ENCODE measurements around the gene SCARF2.
"Not testable (repeated sequence)": the region's sequence is repeated elsewhere in the genome, so short reads cannot be mapped to it uniquely, and the experiment has no call there.

SCARF2 gene

GRCh38 chr22:20437613-20438426 lies at the start of gene SCARF2:
TSS of gene SCARF2 (minus strand) at chr22:20437825. CDS start at chr22:20437754, 71 bp downstream.
- DNase-seq: no peak

- no peak for DNase-seq
Measured at GRCh38 chr22:20486229-20486628, 48.6 kb upstream of the SCARF2 start.

- DNase-seq: no peak
Measured at GRCh38 chr22:20484948-20485683, 47.5 kb upstream of the SCARF2 start.

DNA sequence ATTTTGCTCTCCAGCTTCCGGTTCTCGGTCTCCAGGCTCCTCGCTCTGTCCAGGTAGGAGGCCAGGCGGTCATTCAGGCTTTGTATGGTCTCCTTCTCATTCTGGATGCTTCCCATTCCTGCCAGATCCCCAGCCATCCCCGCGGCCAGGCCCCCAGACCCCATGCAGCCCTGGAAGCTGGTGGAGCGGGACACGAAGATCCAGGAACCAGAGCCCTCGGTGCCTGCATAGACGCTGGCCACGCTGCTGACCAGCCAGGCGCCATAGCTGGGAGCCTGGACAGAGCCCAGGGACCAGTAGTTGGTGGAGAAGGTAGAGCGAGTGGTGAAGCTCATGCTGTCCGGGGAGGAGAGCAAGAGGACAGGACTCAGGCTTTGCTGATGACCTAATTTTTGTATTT lies 46.1 kb upstream of the SCARF2 start:
- DNase-seq: no peak

- not testable (repeated sequence) for DNase-seq
Measured at GRCh38 chr22:20483143-20483506, 45.5 kb upstream of the SCARF2 start.

DNA sequence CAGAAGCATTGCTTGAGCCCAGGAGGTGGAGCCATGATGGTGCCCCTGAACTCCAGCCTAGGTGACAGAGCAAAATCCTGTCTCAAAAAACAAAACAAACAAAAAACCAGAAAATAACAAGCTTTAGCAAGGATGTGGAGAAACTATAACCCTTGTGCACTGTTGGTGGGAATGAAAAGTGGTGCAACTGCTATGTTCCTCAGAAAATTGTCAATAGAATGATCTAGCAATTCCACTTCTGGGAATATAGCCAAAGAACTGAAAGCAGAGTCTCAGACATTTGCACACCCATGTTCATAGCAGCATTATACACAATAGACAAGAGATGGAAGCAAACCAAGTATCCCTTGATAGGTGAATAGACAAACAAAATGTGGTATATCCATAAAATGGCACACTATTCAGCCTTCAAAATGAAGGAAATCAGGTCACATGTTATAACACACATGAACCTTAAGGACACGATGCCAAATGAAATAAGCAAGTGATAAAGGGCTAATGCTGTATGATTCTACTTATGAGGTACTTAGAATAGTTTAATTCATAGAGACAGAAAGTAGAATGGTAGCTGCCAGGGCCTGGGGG lies 42.1 kb upstream of the SCARF2 start:
- no peak for DNase-seq

GRCh38 chr22:20478059-20478458 lies 40.4 kb upstream of the SCARF2 start:
- DNase-seq: not testable (repeated sequence)

- DNase-seq: not testable (repeated sequence)
Measured at GRCh38 chr22:20475569-20475968, 37.9 kb upstream of the SCARF2 start.

GRCh38 chr22:20475115-20475436 lies 37.5 kb upstream of the SCARF2 start:
- no peak for DNase-seq

GRCh38 chr22:20472629-20473442 lies 35.2 kb upstream of the SCARF2 start:
- no peak for DNase-seq

GRCh38 chr22:20471126-20471833 lies 33.7 kb upstream of the SCARF2 start:
- DNase-seq: no peak

DNA sequence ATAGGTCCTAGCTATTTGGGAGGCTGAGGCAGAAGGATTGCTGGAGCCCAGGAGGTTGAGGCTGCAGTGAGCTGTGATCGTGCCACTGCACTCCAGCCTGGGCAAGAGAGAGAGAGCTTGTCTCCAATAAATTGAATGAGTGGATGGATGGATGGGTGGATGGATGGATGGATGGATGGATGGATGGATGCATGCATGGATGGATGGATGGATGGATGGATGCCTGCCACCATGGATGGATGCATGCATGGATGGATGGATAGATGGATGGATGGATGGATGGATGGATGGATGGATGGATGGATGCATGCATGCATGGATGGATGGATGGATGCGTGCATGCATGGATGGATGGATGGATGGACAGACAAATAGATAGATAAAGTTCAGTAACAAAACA lies 32.9 kb upstream of the SCARF2 start:
- DNase-seq: not testable (repeated sequence)

DNA sequence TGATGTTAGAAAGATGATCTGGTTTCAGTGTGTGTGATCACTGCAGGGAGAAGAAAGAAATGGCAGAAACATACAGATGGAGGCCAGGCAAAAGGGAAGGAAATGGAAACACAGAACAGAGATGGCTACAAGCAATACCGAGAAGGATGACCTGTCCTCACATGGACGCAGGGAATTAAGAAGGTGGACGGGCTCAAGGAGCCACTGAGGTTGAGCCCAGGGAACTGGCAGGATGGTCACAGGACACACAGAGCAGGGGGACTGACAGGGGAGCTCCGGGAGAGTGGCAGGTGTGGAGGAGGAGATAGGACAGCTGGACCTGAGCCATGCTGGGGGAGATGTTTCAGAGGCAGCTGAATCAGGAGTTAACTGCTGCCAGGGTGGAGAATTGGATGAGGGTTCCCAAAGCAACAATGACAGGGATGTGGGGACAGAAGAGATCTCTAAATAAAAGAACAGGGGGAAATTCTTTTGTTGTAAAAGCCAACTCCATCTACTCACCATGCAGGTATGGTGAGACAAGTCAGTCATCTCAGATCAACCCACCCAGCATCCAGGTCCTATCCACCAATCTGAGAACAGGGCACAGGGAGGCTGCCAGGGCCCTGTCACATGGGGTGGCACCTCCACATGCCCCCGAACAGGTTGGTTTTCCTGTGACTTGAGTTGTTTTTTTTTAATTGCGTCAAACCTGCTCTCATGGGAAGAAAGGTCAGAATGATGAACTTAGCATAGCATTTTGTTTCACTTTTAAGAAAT lies 31.7 kb upstream of the SCARF2 start:
- DNase-seq: no peak

DNA sequence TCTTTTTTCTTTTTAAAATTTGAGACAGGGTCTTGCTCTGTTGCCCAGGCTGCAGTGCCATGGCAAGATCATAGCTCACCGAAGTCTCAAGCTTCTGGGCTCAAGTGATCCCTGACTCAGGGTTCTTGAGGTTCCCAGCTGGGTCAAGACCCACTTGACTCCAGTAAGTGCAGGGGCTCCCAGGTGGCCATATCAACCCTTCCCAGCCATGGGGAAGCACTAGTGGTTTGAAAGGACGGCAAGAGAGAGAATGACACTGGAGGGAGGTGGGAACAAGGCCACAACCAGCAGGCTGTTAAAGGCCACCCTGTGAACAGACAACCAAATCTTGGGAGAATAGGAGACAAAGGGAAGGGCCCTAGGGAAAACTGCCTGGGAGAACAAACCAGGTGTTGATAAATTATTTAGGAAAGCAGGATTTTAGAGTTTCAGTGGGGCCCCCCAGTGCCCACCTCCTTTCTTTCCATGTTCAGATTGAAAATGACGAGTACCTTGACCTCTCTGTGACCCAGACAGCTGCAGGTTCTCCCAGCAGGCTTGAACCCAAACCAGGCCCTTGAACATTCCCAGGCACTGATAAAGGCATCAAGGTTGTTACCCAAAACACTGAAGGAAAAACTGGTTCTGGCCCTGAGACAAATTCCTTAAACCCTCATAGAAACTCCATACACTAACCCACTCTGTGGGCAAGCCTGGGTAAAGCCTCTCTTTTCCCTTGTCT lies 29.2 kb upstream of the SCARF2 start:
- no peak for DNase-seq

DNA sequence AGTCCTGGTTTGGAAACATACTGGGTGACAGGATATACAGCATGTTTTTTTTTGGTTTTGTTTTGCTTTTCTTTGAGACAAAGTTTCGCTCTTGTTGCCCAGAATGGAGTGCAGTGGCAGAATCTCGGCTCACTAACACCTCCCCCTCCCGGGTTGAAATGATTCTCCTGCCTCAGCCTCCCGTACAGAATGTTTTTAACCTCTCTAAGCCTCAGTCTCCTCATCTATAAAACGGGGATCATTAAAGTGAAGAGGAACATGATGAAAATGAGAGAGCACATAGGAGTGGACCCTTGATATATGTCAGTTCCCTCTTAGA lies 28.1 kb upstream of the SCARF2 start:
- DNase-seq: no peak

GRCh38 chr22:20464912-20465758 lies 27.5 kb upstream of the SCARF2 start:
- no peak for DNase-seq

- DNase-seq: peak; percentile 51
Measured at GRCh38 chr22:20464096-20464614, 26.5 kb upstream of the SCARF2 start.

DNA sequence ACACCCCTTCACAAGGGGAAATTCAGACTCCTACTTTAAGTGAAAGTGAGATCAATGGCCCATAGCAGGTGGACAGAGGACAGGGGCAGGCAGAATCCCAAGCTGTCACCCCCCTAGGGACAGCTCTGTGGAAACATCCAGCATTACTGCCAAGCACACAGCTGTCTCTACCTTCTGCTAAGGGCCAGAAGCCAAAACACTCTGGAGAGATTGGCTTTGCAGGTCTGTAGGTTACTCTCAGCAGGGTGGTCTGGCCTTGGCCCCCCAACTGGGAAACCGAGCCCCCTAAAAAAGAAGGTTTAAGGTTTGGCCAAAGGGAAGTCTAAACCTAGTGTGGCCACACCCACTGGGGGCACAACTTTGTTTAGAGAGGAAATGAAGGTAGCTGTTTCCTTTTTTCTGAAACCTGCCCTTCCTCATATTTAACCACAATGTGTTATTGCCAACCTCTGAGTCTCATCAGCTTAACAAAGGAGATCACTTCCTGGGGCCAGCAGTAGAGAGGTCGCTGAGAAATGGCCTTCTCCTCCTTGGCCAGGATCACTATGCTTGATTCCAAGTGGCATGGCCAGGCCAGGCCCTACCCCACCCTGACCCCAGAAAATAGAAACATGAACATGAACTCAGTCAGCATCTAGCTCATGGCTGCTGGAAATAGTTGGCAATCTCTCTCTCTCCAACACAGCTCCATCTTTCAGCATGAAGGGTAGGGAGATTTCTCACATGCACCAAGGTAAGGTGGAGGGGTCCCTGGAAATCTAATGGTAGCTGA lies 25.9 kb upstream of the SCARF2 start:
- DNase-seq: no peak

GRCh38 chr22:20459862-20460261 lies 22.2 kb upstream of the SCARF2 start:
- no peak for DNase-seq
